ENCODE results near the gene APEX2.

DNA sequence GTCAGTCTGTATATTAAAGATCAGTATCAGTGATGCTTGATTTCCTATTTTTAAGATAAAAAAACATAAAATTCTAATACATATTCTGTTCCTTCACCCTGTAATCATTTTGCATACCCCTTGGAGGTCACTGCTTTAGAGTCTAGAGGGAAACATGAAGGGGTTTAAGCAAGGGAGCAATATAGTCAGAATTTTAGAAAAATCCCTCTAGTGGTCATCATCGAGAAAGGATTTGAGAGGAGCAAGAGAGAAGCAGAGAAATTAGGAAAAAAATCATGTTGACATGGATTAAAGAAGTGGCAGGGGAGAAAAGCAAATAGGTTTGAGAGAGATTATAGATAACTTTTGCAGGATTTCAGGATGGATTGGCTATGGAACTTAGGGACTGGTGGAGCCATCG lies 11.1 kb downstream of the APEX2 start:
- TF ChIP-seq POLR2A (IDR thresholded peaks at IDR 0.05): no peak
- no peak for TF ChIP-seq CTCF (IDR thresholded peaks at IDR 0.05)

Measured in uterus (tissue), 2 donors.